Right atrium auricular region (tissue), 2 donors: ENCODE data around the gene DGCR2. TPM values are rescaled to one million over a fixed set of nuclear protein-coding genes. Genes with fewer than 3 reads are reported as not detected.

ENCODE experiments used
- DNase-seq: peaks from one replicate; pipeline ENCODE4 v3.0.0-alpha.2; 2019; ENCODE audit warnings: low spot score
- H3K27ac ChIP-seq, 2 donors: fragments of 200-600 bp; sonication (generic); 1 replicate in 1 of 2; 2 replicates in 1 of 2; pipeline ENCODE4 v1.5.1; 2016 to 2019
- H3K27me3 ChIP-seq, 2 donors: fragments of 200-600 bp; sonication (generic); one replicate each; pipeline versions ENCODE4 v1.5.1 to v1.6.0; 2017 to 2019
- H3K36me3 ChIP-seq: fragments of 200-600 bp; sonication (generic); one replicate; pipeline ENCODE4 v1.5.1; 2016
- H3K4me1 ChIP-seq, 2 donors: fragments of 200-600 bp; sonication (generic); one replicate each; pipeline versions ENCODE4 v1.5.1 to v1.6.0; 2017 to 2019
- H3K4me3 ChIP-seq, 2 donors: fragments of 200-600 bp; sonication (generic); 1 replicate in 1 of 2; 2 replicates in 1 of 2; pipeline ENCODE4 v1.5.1; 2017 to 2019; ENCODE audit warnings: mild to moderate bottlenecking in 1 of 2, moderate library complexity in 1 of 2
- H3K9me3 ChIP-seq, 2 donors: fragments of 200-600 bp; sonication (generic); one replicate each; pipeline ENCODE4 v1.5.1; 2019
- CTCF ChIP-seq, 2 donors: fragments of 200-600 bp; sonication (generic); IDR thresholded peaks; one replicate each; pipeline ENCODE4 v1.5.1; 2019; ENCODE audit warnings: antibody characterized with exemption in 2 of 2
- total RNA-seq, 2 donors: library from RNA; depleted of rRNA; stranded (reverse); fragments of >200 nt; gene quantifications; one replicate each; pipeline ENCODE4 v1.1.0, GENCODE V29; 2016

The DGCR2 gene
- total RNA-seq, 2 donors from 2014 or later: 32.8 to 48.1 TPM

- Histone ChIP-seq H3K4me3 (no peak overlapping the region), H3K27ac (no peak overlapping the region), H3K27me3 (no peaks in the 10 kb centered on the region), H3K9me3 (no peaks in the 10 kb centered on the region), H3K4me1 (peaks cover 0 to 14% of the 10 kb centered on the region in 2 donors), H3K36me3 (no peaks in the 10 kb centered on the region)
- no peak for TF ChIP-seq CTCF (IDR thresholded peaks at IDR 0.05)
- no peak for DNase-seq
Observed at GRCh38 chr22:19097518-19097917, 24.7 kb downstream of the DGCR2 start.

- H3K36me3 ChIP-seq: no peaks in the 10 kb centered on the region
- no peak overlapping the region for H3K27ac ChIP-seq
- H3K9me3 ChIP-seq: no peaks in the 10 kb centered on the region
- H3K4me3 ChIP-seq: no peak overlapping the region
- no peak for TF ChIP-seq CTCF (IDR thresholded peaks at IDR 0.05)
- H3K4me1 ChIP-seq: peaks cover 0 to 14% of the 10 kb centered on the region in 2 donors
- DNase-seq: no peak
- no peaks in the 10 kb centered on the region for H3K27me3 ChIP-seq
Observed at GRCh38 chr22:19096555-19096954, 25.7 kb downstream of the DGCR2 start.

- Histone ChIP-seq H3K4me3 (no peak overlapping the region), H3K9me3 (no peaks in the 10 kb centered on the region), H3K36me3 (no peaks in the 10 kb centered on the region), H3K4me1 (peaks cover 0 to 14% of the 10 kb centered on the region in 2 donors), H3K27ac (no peak overlapping the region), H3K27me3 (no peaks in the 10 kb centered on the region)
- no peak for DNase-seq
- TF ChIP-seq CTCF (IDR thresholded peaks at IDR 0.05): no peak
Observed at GRCh38 chr22:19094393-19094997, 27.7 kb downstream of the DGCR2 start.

- H3K4me3 ChIP-seq: no peak overlapping the region
- no peak overlapping the region for H3K27ac ChIP-seq
- no peaks in the 10 kb centered on the region for H3K9me3 ChIP-seq
- DNase-seq: no peak
- no peak for TF ChIP-seq CTCF (IDR thresholded peaks at IDR 0.05)
- H3K4me1 ChIP-seq: peaks cover 0 to 7% of the 10 kb centered on the region in 2 donors
- peaks cover 7% of the 10 kb centered on the region for H3K36me3 ChIP-seq
- H3K27me3 ChIP-seq: no peaks in the 10 kb centered on the region
Observed at GRCh38 chr22:19092725-19093124, 29.5 kb downstream of the DGCR2 start.

GRCh38 chr22:19090586-19091127 is 31.6 kb downstream of the DGCR2 start:
- Histone ChIP-seq H3K36me3 (peaks cover 7% of the 10 kb centered on the region), H3K27me3 (no peaks in the 10 kb centered on the region), H3K4me1 (peaks cover 0 to 8% of the 10 kb centered on the region in 2 donors), H3K4me3 (no peak overlapping the region), H3K9me3 (no peaks in the 10 kb centered on the region), H3K27ac (no peak overlapping the region)
- no peak for DNase-seq
- no peak for TF ChIP-seq CTCF (IDR thresholded peaks at IDR 0.05)

- no peak for TF ChIP-seq CTCF (IDR thresholded peaks at IDR 0.05)
- Histone ChIP-seq H3K36me3 (peaks cover 7% of the 10 kb centered on the region), H3K27me3 (no peaks in the 10 kb centered on the region), H3K4me3 (no peak overlapping the region), H3K9me3 (no peaks in the 10 kb centered on the region), H3K4me1 (peaks cover 0 to 13% of the 10 kb centered on the region in 2 donors), H3K27ac (no peak overlapping the region)
- no peak for DNase-seq
Observed at GRCh38 chr22:19090183-19090582, 32.0 kb downstream of the DGCR2 start.
